HG02884 (cell line): Measurements from ENCODE around the gene FAM20A.

ENCODE experiments used
- ATAC-seq: cut with Tn5 transposase; IDR thresholded peaks from one replicate; pipeline ENCODE4 v1.9.1; 2021; ENCODE audit warnings: mild to moderate bottlenecking, moderate library complexity; ENCODE audit not compliant: unreplicated experiment

The FAM20A gene

GRCh38 chr17:68600931-68601564 is at the start of gene FAM20A:
Gene FAM20A, minus strand, starts transcription at chr17:68601367. Its CDS starts 701 bp downstream, at chr17:68600666.
- ATAC-seq: no peak

GRCh38 chr17:68649324-68649723 is 48.2 kb upstream of the FAM20A start:
- no peak for ATAC-seq

DNA sequence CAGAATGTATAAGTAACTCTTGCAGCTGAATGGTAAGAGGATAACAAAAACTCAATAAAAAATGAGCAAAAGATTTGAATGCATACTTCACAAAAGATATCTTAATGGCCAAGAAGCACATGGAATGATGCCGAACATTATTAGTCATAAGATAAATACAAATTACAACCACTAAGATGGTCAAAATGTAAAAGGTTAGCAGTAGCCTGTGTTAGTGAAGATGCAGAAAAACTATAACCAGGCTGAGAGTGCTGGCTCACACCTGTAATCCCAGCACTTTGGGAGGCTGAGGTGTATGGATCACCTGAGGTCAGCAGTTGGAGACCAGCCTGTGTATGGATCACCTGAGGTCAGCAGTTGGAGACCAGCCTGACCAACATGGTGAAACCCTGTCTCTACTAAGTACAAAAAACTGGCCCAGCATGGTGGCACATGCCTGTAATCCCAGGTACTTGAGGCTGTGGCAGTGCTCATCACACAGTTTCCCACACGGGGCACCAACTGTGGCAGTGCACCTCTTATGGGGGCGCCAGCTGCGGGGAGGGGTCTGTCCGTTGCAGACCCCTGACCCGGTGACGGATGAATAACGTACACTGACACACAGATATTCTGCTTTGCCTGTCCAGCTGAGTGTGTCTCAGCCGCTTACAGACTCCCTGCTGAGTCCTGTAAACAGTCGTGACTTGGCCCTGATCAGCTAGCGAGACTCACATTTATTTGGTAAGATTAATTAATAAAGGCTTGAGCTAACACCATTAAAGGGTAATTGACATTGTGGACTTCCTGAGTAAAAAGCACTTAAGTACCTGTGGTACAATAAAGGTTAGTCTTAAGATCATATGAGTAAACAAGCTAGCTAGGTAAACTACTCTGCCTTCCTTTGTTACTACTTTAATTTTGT is 45.7 kb upstream of the FAM20A start:
- ATAC-seq: no peak

GRCh38 chr17:68642118-68642412 is 40.9 kb upstream of the FAM20A start:
- ATAC-seq: no peak

DNA sequence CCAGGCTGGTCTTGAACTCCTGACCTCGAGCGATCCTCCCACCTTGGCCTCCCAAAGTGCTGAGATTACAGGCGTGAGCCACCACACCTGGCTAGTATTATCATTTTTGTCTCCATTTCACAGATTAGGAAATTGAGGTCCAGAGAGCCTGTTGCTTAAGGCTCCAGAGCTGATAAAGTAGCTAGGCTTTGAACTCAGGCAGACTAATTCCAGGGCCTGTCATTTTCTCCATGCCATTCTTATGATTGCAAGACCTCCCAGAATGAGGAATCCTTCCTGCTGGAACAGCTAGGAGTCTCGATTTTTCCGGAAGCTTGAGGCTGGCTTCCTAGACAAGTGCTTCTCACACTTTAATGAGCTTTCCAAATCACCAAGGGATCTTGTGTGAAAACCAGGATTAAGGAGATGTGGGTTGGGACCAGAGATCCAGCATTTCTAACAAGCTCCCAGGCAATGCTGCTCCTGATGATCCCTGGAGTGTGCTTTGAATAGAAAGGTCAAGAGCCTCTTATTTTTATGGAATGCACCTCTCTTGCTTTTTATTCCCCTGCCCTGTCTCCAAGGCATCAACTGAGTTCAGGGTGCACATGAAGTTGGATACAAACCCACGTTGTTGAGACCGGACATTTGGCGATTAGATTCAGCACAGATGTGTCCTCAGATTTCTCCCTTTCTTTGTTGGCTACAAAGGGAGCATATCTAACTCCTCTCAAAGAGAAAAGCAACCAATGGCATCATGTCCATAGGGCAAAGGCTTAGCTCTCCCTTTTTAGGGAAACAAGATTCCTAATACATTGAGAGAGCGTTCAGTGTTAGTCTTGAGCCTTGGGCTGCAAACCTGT is 40.3 kb upstream of the FAM20A start:
- ATAC-seq: no peak

DNA sequence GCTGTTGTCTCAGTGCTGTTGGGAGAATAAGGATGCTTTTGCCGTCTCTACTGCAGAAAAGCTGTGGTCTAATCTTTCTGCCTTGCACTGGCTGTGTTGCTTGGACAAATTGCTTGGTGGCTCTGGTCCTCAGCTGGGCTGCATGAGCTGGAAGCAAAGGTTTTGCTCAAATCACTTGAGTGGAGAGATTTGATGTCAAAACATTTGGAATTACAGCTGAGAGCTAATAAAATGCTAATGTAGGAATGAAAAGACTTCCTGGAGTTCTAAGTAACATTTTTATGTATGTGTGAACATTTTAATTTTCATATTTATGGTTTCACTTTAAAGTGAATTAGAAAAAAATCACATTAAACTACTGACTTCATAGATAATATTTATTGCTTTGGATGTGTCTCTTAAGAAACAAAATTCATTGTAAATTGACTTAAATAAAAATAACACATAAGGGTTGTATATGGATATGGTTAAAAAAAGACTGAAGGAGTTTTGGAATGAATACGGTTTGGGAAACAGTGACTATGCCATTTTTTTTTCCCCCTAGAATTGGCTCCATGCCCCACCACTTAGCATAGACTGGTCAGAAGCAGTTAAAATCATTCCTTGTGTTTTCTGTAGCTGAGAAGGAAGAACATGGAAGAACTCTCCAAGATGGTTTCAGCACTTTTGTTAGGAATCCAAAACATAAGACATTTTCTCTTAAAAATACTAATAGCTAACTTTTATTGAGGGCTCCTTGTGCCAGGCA is 39.2 kb upstream of the FAM20A start:
- ATAC-seq: no peak

- ATAC-seq: no peak
Observed at GRCh38 chr17:68634345-68634876, 33.2 kb upstream of the FAM20A start.

DNA sequence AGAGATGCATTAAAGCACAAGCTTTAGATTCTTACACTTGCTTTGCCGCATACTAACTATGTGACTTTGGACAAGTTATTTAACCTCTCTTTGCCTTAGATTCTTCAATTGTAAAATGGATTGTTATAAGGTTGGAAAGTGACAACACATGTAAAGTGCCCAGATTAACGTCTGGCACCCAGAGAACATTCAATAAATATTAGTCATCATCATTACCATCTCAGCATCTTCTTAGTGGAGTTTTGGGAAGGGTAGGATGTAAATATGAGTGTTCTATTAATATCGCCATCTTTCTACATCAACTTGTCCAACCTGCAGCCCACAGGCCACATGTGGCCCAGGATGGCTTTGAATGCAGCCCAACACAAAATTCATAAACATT is 27.4 kb upstream of the FAM20A start:
- ATAC-seq: no peak

GRCh38 chr17:68627956-68628575 is 26.9 kb upstream of the FAM20A start:
- ATAC-seq: no peak

DNA sequence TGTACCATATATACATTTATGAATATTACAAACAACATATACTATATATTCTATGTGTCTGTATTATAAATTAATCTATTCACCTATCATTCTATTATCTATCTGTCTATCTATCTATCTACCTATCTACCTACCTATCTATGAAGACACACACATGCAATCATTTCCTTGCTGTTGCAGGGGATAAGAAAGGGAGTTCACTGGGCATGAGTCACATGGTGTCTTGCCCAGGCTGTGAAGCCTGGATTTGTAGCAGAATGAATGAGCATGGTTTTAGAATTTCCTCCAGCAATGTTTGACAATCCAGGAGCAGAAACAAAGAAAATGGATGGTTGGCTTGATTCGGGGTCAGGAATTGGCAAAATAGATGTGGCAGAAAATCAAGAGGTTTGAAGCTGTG is 23.2 kb upstream of the FAM20A start:
- ATAC-seq: no peak

DNA sequence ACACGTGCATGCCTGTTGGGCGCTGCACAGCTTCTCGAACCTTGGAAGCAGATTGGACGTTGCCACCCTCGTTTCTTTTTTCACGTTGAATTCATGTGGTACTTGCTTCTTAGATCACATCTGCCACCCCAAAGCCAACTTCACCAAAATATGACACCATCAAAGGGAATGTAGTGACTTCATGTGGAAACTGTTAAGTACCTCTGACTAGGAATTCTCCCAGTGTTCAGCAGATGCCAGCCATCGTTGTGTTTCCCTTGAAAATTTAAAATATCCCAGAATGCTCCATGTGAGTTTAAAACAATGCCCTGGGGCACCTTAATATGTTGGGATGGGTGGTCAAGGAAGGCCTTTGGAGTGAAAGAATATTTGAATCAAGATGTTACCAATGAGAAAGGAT is 22.6 kb upstream of the FAM20A start:
- no peak for ATAC-seq

- no peak for ATAC-seq
Observed at GRCh38 chr17:68622423-68622822, 21.3 kb upstream of the FAM20A start.

DNA sequence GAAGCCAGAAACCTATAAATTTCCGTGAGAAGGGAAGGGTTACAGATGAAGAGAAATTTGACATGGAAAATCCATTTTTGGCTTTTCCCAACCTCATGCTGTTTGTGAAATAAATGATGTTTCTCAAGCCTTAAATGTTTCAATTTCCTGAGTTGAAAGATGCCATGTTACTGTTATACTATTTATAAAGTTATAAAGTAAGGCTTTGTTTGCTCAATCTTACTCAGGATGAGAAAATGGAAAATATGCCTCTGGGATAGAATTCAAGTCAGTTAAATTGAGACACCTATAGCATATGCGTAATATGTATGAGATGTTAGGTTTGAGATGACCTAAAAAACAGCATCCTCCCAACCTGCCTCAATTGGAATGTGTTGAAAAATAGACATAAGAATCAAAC is 19.9 kb upstream of the FAM20A start:
- no peak for ATAC-seq

- ATAC-seq: no peak
Observed at GRCh38 chr17:68616334-68616733, 15.2 kb upstream of the FAM20A start.

GRCh38 chr17:68614718-68615117 is 13.6 kb upstream of the FAM20A start:
- ATAC-seq: no peak

DNA sequence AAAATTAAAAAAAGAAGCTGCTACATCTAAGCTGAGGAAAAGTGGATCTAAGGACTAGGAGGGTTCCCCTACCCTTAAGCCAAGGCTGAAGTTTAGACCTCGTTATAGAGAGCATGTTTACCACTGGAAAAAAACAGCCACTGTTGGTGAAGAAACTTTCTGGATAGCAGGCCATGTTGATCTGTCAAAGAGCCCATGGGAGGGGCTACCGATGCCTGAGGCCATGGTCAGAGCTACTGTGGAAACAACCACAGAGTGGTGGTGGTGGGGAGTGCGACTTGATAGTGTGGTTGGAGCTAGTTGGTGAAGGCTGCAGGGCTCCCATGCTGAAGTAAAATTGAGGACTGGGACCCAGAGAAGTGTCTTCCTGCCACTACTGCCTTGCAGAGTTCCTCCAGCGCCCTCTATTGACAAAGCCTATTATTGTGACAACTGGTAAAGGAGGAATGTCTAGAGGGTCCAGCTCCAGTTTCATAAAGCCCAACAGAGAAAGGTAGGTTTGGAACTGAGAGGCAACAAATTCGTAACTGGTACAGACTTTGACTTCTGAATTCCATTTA is 12.7 kb upstream of the FAM20A start:
- no peak for ATAC-seq

DNA sequence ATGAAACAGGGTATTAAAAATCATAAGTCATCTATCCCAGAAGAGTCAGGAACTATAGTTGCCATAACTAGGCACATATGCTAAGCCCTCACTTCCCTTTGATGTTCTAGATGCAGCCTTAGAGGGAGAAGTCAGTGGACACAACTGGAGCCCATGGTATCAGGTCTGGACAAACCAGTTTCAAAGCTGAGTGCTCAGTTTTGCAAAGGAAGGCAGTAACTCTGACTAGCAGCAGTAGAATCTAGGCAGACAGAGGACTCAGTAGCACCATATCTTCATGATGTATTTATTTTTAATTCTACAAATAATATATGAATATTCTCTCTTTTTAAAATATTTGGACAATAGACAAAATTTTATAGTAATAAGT is 11.7 kb upstream of the FAM20A start:
- no peak for ATAC-seq

DNA sequence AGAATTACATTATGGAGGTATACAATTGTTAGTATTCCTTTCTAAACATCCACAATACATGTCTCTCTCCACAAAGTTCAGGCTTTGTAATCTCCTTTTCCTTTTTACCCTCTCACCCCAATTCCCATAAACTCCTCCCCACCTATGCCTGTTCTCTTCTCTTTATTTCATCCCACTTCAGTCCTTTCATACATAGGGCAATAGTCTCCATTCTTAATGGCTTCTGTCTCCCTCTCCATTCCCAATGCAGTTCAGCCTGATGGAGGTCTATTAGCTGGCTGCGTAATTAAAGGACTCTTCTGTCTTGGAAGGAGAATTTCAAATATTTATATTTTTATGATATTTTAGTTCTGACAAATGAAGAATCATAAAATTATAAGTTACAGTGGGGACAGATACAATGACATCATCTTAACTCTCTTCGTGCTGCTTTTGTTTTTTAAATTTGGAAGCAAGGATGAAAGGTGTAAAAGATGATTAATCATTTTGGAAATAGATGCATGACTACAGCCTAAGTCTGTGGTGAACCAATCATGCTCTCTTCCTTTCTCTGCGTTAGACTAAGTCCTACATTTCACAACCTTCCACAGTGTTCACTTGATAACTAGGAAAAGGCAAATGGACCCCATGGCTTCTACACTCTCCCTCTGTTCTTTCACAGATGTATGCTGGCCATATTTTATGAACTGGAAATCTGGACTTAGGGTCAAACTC is 11.2 kb upstream of the FAM20A start:
- ATAC-seq: no peak
